Kidney epithelial cell (primary cell): Measurements from ENCODE around the gene ACMSD. TPM values are rescaled to one million over a fixed set of nuclear protein-coding genes. Genes with fewer than 3 reads are reported as not detected.

Source experiments
- DNase-seq: peaks from one replicate; pipeline ENCODE4 v3.0.0-alpha.2; 2010; ENCODE audit warnings: low read depth
- H3K27me3 ChIP-seq: 2 replicates; pipeline ENCODE4 v1.6.0; 2011; ENCODE audit warnings: low read length; ENCODE audit not compliant: control insufficient read depth, insufficient read depth
- H3K36me3 ChIP-seq: 2 replicates; pipeline ENCODE4 v1.5.1; 2011; ENCODE audit warnings: low read length; ENCODE audit not compliant: control insufficient read depth, insufficient read depth
- H3K4me3 ChIP-seq: 2 replicates; pipeline ENCODE4 v1.5.1; 2011; ENCODE audit warnings: low read depth, mild to moderate bottlenecking, control low read depth, low read length
- total RNA-seq: library from RNA; depleted of rRNA; stranded (reverse); fragments of >200 nt; gene quantifications from 2 replicates; pipeline ENCODE4 v1.2.3, GENCODE V29; 2015
- TF ChIP-seq, protein P1 (sequence below): IDR thresholded peaks from 2 replicates; pipeline ENCODE4 v1.5.1; 2011; ENCODE audit warnings: mild to moderate bottlenecking, moderate library complexity, low read length, control low read depth, inconsistent platforms; ENCODE audit not compliant: insufficient read depth, poor library complexity, severe bottlenecking

The ACMSD gene
- total RNA-seq, 1 donor from 2014 or later, result not detected

DNA sequence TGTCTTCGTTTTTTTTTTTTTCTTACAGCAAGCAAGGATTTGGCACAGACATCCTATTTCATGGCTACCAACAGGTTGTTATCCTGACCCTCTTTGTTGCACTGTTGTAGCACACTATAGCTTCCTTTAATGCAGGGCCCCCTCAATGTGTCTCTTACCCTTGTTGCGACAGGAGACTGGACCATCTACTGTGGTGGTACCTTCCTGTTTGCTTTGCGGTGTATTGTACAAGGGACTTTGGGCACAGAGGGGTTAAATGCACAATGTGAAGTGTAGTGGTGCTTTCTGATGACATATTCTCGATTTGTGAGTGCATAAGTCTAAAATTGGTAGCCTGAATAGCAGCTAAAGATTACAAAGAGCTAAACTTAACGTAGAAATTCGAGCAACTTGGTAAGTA, 107.7 kb downstream of the ACMSD start:
- no peaks in the 10 kb centered on the region for H3K27me3 ChIP-seq
- H3K4me3 ChIP-seq, result no peak overlapping the region
- H3K36me3 ChIP-seq, result peaks cover 2% of the 10 kb centered on the region
- DNase-seq, result no peak
- TF ChIP-seq, protein P1, sequence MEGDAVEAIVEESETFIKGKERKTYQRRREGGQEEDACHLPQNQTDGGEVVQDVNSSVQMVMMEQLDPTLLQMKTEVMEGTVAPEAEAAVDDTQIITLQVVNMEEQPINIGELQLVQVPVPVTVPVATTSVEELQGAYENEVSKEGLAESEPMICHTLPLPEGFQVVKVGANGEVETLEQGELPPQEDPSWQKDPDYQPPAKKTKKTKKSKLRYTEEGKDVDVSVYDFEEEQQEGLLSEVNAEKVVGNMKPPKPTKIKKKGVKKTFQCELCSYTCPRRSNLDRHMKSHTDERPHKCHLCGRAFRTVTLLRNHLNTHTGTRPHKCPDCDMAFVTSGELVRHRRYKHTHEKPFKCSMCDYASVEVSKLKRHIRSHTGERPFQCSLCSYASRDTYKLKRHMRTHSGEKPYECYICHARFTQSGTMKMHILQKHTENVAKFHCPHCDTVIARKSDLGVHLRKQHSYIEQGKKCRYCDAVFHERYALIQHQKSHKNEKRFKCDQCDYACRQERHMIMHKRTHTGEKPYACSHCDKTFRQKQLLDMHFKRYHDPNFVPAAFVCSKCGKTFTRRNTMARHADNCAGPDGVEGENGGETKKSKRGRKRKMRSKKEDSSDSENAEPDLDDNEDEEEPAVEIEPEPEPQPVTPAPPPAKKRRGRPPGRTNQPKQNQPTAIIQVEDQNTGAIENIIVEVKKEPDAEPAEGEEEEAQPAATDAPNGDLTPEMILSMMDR, result no peak

DNA sequence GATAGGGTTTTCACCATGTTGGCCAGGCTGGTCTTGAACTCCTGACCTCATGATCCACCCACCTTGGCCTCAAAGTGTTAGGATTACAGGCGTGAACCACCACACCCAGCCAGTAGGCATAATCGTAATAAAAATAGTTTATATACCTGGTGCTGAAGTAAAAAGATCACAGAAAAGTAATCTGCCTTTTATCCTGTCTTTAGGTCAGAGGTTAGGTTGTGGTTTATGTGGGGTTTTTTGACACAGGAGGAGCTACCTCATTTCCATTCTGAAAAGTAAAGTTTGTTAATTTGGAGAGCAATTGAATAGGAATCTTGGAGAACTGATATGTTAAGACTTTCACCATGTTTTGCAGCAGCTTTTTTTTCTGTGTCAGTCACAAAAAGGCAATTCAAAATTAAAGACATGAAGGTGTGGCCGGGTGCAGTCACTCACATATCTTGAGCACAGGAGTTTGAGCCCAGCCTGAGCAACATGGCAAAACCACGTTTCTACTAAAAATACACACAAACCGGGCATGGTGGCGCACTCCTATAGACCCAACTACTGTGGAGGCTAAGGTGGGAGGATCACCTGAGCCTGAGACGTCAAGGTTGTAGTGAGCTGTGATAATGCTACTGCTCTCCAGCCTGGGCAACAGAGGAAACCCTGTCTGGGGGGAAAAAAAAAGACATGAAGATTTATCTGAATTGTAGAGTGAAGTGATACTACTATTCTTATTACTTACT, 111.7 kb downstream of the ACMSD start:
- no peak for DNase-seq
- TF ChIP-seq, protein P1, result no peak
- no peaks in the 10 kb centered on the region for H3K27me3 ChIP-seq
- no peak overlapping the region for H3K4me3 ChIP-seq
- H3K36me3 ChIP-seq, result peaks cover 3% of the 10 kb centered on the region

DNA sequence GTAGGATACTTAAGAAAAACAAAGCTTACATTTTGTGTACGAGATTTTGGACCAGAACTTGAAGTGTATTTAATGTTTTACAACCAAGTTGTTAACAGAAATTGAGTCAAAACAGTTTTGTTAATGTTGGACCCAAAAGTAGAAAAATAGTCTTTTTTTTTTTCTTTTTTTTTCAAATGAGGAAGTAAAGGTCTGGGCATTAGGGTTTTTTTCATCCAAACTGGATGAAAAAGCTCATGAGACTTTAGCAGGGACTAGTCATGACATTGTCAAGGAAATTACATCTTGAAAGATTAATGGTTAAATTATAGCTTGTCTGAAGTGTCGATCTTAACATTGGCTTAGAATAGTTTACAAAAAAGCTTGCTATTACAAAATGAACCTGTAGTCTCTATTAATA, 112.5 kb downstream of the ACMSD start:
- no peak for DNase-seq
- TF ChIP-seq, protein P1, result no peak
- Histone ChIP-seq H3K36me3 (peaks cover 3% of the 10 kb centered on the region), H3K4me3 (no peak overlapping the region), H3K27me3 (no peaks in the 10 kb centered on the region)

Other genes starting within 250 kb of the ACMSD start
- gene TMEM163, start 119.6 kb upstream of the ACMSD start, total RNA-seq, result 1.9 and 2.4 TPM in 2 replicates
- gene CCNT2, start 80.2 kb downstream of the ACMSD start, total RNA-seq, result 16.8 and 19.2 TPM in 2 replicates
- not detected in 2 replicates for gene MAP3K19, start 208.8 kb downstream of the ACMSD start, total RNA-seq
- 43.8 and 48.2 TPM in 2 replicates for gene RAB3GAP1, start 213.7 kb downstream of the ACMSD start, total RNA-seq